Measurements from ENCODE around the gene NFKBIB. TPM values are rescaled to one million over a fixed set of nuclear protein-coding genes. Genes with fewer than 3 reads are reported as not detected.
"Not testable (repeated sequence)": the region's sequence is repeated elsewhere in the genome, so short reads cannot be mapped to it uniquely, and the experiment has no call there.

The NFKBIB gene
- total and polyA plus RNA-seq, 2 experiments from 2014 or later = 24.1 to 29.6 TPM

GRCh38 chr19:38869836-38870607, 29.7 kb upstream of the NFKBIB start:
- whole genome bisulfite sequencing (ENCODE audit: low lambda C conversion rate, missing lambda C conversion rate) = 53% methylated on average over 30 of the region's 62 CpGs
- DNase-seq (ENCODE audit: low spot score) = peak; percentile 86
- peak overlapping the region; percentile 84 for H2AFZ ChIP-seq
- H3K36me3 ChIP-seq (replicated peaks; ENCODE audit: insufficient read depth, low read depth) = no peaks in the 10 kb centered on the region
- no peaks in the 10 kb centered on the region for H4K20me1 ChIP-seq (ENCODE audit: insufficient read depth, poor library complexity, severe bottlenecking)
- H3K4me3 ChIP-seq = no peak overlapping the region
- TF ChIP-seq EZH2phosphoT487 (IDR thresholded peaks at IDR 0.05; ENCODE audit: low read depth, severe bottlenecking, unreplicated experiment) (no peak), EZH2 (IDR thresholded peaks at IDR 0.05; ENCODE audit: borderline replicate concordance) (no peak)
- TF ChIP-seq, protein P1, sequence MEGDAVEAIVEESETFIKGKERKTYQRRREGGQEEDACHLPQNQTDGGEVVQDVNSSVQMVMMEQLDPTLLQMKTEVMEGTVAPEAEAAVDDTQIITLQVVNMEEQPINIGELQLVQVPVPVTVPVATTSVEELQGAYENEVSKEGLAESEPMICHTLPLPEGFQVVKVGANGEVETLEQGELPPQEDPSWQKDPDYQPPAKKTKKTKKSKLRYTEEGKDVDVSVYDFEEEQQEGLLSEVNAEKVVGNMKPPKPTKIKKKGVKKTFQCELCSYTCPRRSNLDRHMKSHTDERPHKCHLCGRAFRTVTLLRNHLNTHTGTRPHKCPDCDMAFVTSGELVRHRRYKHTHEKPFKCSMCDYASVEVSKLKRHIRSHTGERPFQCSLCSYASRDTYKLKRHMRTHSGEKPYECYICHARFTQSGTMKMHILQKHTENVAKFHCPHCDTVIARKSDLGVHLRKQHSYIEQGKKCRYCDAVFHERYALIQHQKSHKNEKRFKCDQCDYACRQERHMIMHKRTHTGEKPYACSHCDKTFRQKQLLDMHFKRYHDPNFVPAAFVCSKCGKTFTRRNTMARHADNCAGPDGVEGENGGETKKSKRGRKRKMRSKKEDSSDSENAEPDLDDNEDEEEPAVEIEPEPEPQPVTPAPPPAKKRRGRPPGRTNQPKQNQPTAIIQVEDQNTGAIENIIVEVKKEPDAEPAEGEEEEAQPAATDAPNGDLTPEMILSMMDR (IDR thresholded peaks at IDR 0.05; ENCODE audit: poor library complexity) = peak; percentile 77
- no peaks in the 10 kb centered on the region for H3K4me1 ChIP-seq (ENCODE audit: insufficient read depth)
- no peaks in the 10 kb centered on the region for H3K9me2 ChIP-seq (replicated peaks; ENCODE audit: insufficient read depth)
- H3K27ac ChIP-seq = no peak overlapping the region
- H3K9me3 ChIP-seq (ENCODE audit: low read depth) = no peaks in the 10 kb centered on the region
- H3K4me2 ChIP-seq = peak overlapping the region; percentile 78
- no peaks in the 10 kb centered on the region for H3K79me2 ChIP-seq
- no peaks in the 10 kb centered on the region for H3K27me3 ChIP-seq

- 98% methylated on average over 18 of the region's 19 CpGs for WGBS (ENCODE audit: low lambda C conversion rate, missing lambda C conversion rate)
- Histone ChIP-seq H3K4me3 (no peak overlapping the region), H3K9me2 (replicated peaks; ENCODE audit: insufficient read depth) (no peaks in the 10 kb centered on the region)
Observed at GRCh38 chr19:38870612-38871011, 29.2 kb upstream of the NFKBIB start.

GRCh38 chr19:38873400-38873799, 26.4 kb upstream of the NFKBIB start:
- 92% methylated on average over 10 of the region's 10 CpGs for WGBS (ENCODE audit: low lambda C conversion rate, missing lambda C conversion rate)
- H3K4me2 ChIP-seq; DNase-seq (ENCODE audit: low spot score); H4K20me1 ChIP-seq (ENCODE audit: insufficient read depth, poor library complexity, severe bottlenecking); H3K4me3 ChIP-seq; H3K79me2 ChIP-seq; H3K27ac ChIP-seq; H2AFZ ChIP-seq; H3K27me3 ChIP-seq; H3K36me3 ChIP-seq (replicated peaks; ENCODE audit: insufficient read depth, low read depth); H3K9me2 ChIP-seq (replicated peaks; ENCODE audit: insufficient read depth); H3K4me1 ChIP-seq (ENCODE audit: insufficient read depth); H3K9me3 ChIP-seq (ENCODE audit: low read depth): not testable (repeated sequence)

More at GRCh38 chr19:38870612-38871011, 29.2 kb upstream of the NFKBIB start:
- H3K79me2 ChIP-seq = no peaks in the 10 kb centered on the region
- H2AFZ ChIP-seq = no peak overlapping the region
- H3K27me3 ChIP-seq = no peaks in the 10 kb centered on the region
- no peaks in the 10 kb centered on the region for H3K9me3 ChIP-seq (ENCODE audit: low read depth)
- H3K36me3 ChIP-seq (replicated peaks; ENCODE audit: insufficient read depth, low read depth) = no peaks in the 10 kb centered on the region
- H4K20me1 ChIP-seq (ENCODE audit: insufficient read depth, poor library complexity, severe bottlenecking) = no peaks in the 10 kb centered on the region
- TF ChIP-seq, protein P1 (IDR thresholded peaks at IDR 0.05; ENCODE audit: poor library complexity) = no peak
- TF ChIP-seq EZH2 (IDR thresholded peaks at IDR 0.05; ENCODE audit: borderline replicate concordance) (no peak), EZH2phosphoT487 (IDR thresholded peaks at IDR 0.05; ENCODE audit: low read depth, severe bottlenecking, unreplicated experiment) (no peak)
- no peak overlapping the region for H3K27ac ChIP-seq
- no peak for DNase-seq (ENCODE audit: low spot score)
- no peaks in the 10 kb centered on the region for H3K4me1 ChIP-seq (ENCODE audit: insufficient read depth)
- peak overlapping the region; percentile 78 for H3K4me2 ChIP-seq

- Histone ChIP-seq H4K20me1 (ENCODE audit: insufficient read depth, poor library complexity, severe bottlenecking) (no peaks in the 10 kb centered on the region), H3K36me3 (replicated peaks; ENCODE audit: insufficient read depth, low read depth) (no peaks in the 10 kb centered on the region), H3K9me3 (ENCODE audit: low read depth) (no peaks in the 10 kb centered on the region), H3K27me3 (no peaks in the 10 kb centered on the region), H3K9me2 (replicated peaks; ENCODE audit: insufficient read depth) (no peaks in the 10 kb centered on the region), H3K4me3 (no peak overlapping the region), H3K27ac (no peak overlapping the region), H3K4me1 (ENCODE audit: insufficient read depth) (peaks cover 18% of the 10 kb centered on the region), H2AFZ (no peak overlapping the region), H3K4me2 (no peak overlapping the region), H3K79me2 (no peaks in the 10 kb centered on the region)
- WGBS (ENCODE audit: low lambda C conversion rate, missing lambda C conversion rate) = 78% methylated on average over 6 of the region's 6 CpGs
- DNase-seq (ENCODE audit: low spot score) = no peak
- TF ChIP-seq, protein P1 (IDR thresholded peaks at IDR 0.05; ENCODE audit: poor library complexity) = no peak
- TF ChIP-seq EZH2phosphoT487 (IDR thresholded peaks at IDR 0.05; ENCODE audit: low read depth, severe bottlenecking, unreplicated experiment) (no peak), EZH2 (IDR thresholded peaks at IDR 0.05; ENCODE audit: borderline replicate concordance) (no peak)
Observed at GRCh38 chr19:38875656-38876395, 23.9 kb upstream of the NFKBIB start.

Measured in hepatocyte (in vitro differentiated cells).